Esophagus squamous epithelium (tissue), 5 donors: ENCODE measurements around the gene GLB1L3. TPM values are rescaled to one million over a fixed set of nuclear protein-coding genes. Genes with fewer than 3 reads are reported as not detected.

Experiments used
- DNase-seq: peaks from one replicate; lab custom pipeline; 2025; lab: John Stamatoyannopoulos, UW
- H3K27ac ChIP-seq, 4 donors: fragments of 200-600 bp; sonication (generic); one replicate each; pipeline ENCODE4 v1.5.1; 2016 to 2019; ENCODE audit warnings: mild to moderate bottlenecking in 1 of 4
- H3K27me3 ChIP-seq, 4 donors: fragments of 200-600 bp; sonication (generic); 1 replicate in 3 of 4; 2 replicates in 1 of 4; pipeline versions ENCODE4 v1.5.1 to v1.6.0; 2017 to 2021; ENCODE audit warnings: antibody characterized with exemption in 1 of 4
- H3K36me3 ChIP-seq, 3 donors: fragments of 200-600 bp; sonication (generic); one replicate each; pipeline ENCODE4 v1.5.1; 2016 to 2019
- H3K4me1 ChIP-seq, 3 donors: fragments of 200-600 bp; sonication (generic); one replicate each; pipeline ENCODE4 v1.5.1; 2017 to 2019
- H3K4me3 ChIP-seq, 4 donors: fragments of 200-600 bp; sonication (generic); 1 replicate in 3 of 4; 2 replicates in 1 of 4; pipeline ENCODE4 v1.5.1; 2016 to 2019; ENCODE audit warnings: mild to moderate bottlenecking in 2 of 4, moderate library complexity in 1 of 4
- H3K9me3 ChIP-seq, 3 donors: fragments of 200-600 bp; sonication (generic); one replicate each; pipeline ENCODE4 v1.5.1; 2016 to 2019
- CTCF ChIP-seq, 6 experiments: fragments of 450-650 bp in 4 of 6; fragments of 200-600 bp in 2 of 6; sonication (generic) in 2 of 6; IDR thresholded peaks; one replicate each; pipeline ENCODE4 v1.5.1; 2016 to 2019; ENCODE audit warnings: antibody characterized with exemption in 6 of 6, mild to moderate bottlenecking in 4 of 6, moderate library complexity in 4 of 6
- POLR2A ChIP-seq, 4 donors: fragments of 450-650 bp; IDR thresholded peaks; one replicate each; pipeline ENCODE4 v1.6.1; 2017; ENCODE audit warnings: antibody characterized with exemption in 4 of 4, mild to moderate bottlenecking in 4 of 4, moderate library complexity in 3 of 4
- WGBS, 2 donors: methylation state at CpG; one replicate each; pipeline ENCODE4 v1.1.5; 2018; 5-methylcytosine and 5-hydroxymethylcytosine counted together
- intact Hi-C: fragments of 100-400 bp; cut with DNase I; formaldehyde crosslinking; loops from one replicate; pipeline ENCODE4 v1.15.0; 2022
- total RNA-seq, 4 donors: library from RNA; depleted of rRNA; stranded (reverse); fragments of >200 nt; gene quantifications; one replicate each; pipeline ENCODE4 v1.1.0, GENCODE V29; 2016
- donor health status: DM: yes; HTN: yes; CAD: no.

Gene GLB1L3
- total RNA-seq, 4 donors from 2014 or later, result under 0.01 TPM; not detected in 3

GRCh38 chr11:134349109-134349801 lies 73.1 kb downstream of the GLB1L3 start:
- TF ChIP-seq CTCF (IDR thresholded peaks at IDR 0.05) (no peak), POLR2A (IDR thresholded peaks at IDR 0.05) (no peak)
- no peaks in the 10 kb centered on the region for H3K9me3 ChIP-seq
- DNase-seq, result no peak
- intact Hi-C loops, result no loop called here
- peaks cover 0 to 6% (median 0%) of the 10 kb centered on the region in 3 donors for H3K4me1 ChIP-seq
- H3K4me3 ChIP-seq, result no peak overlapping the region
- no peaks in the 10 kb centered on the region for H3K36me3 ChIP-seq
- 59 to 71% methylated on average over 6 of the region's 6 CpGs for WGBS, 2 donors
- no peak overlapping the region for H3K27ac ChIP-seq
- H3K27me3 ChIP-seq, result peaks cover 0 to 4% (median 0%) of the 10 kb centered on the region in 4 donors

GRCh38 chr11:134349802-134350355 lies 73.7 kb downstream of the GLB1L3 start:
- peaks cover 0 to 6% (median 0%) of the 10 kb centered on the region in 3 donors for H3K4me1 ChIP-seq
- peaks cover 0 to under 1% (median 0%) of the 10 kb centered on the region in 4 donors for H3K27me3 ChIP-seq
- 84 to 94% methylated on average over 6 to 9 of the region's 10 CpGs for WGBS, 2 donors
- no peak overlapping the region for H3K4me3 ChIP-seq
- H3K36me3 ChIP-seq, result no peaks in the 10 kb centered on the region
- TF ChIP-seq POLR2A (IDR thresholded peaks at IDR 0.05) (no peak), CTCF (IDR thresholded peaks at IDR 0.05) (no peak)
- no peak for DNase-seq
- H3K9me3 ChIP-seq, result no peaks in the 10 kb centered on the region
- H3K27ac ChIP-seq, result no peak overlapping the region
- intact Hi-C loops, result no loop called here

- Histone ChIP-seq H3K4me1 (peaks cover 0 to 6% (median 0%) of the 10 kb centered on the region in 3 donors), H3K4me3 (no peak overlapping the region), H3K9me3 (no peaks in the 10 kb centered on the region), H3K27ac (no peak overlapping the region), H3K27me3 (no peaks in the 10 kb centered on the region), H3K36me3 (no peaks in the 10 kb centered on the region)
- intact Hi-C loops, result no loop called here
- DNase-seq, result no peak
- TF ChIP-seq POLR2A (IDR thresholded peaks at IDR 0.05) (no peak), CTCF (IDR thresholded peaks at IDR 0.05) (no peak)
- WGBS, 2 donors, result 87 to 91% methylated on average over 9 of the region's 9 CpGs
Observed at GRCh38 chr11:134350381-134350780, 74.2 kb downstream of the GLB1L3 start.

- 76 to 82% methylated on average over 2 of the region's 2 CpGs for WGBS, 2 donors
- Histone ChIP-seq H3K4me3 (no peak overlapping the region), H3K36me3 (no peaks in the 10 kb centered on the region), H3K9me3 (no peaks in the 10 kb centered on the region), H3K4me1 (no peaks in the 10 kb centered on the region), H3K27ac (no peak overlapping the region), H3K27me3 (no peaks in the 10 kb centered on the region)
- intact Hi-C loops, result no loop called here
- no peak for TF ChIP-seq POLR2A (IDR thresholded peaks at IDR 0.05)
- no peak for TF ChIP-seq CTCF (IDR thresholded peaks at IDR 0.05)
- no peak for DNase-seq
Observed at GRCh38 chr11:134352111-134352510, 75.9 kb downstream of the GLB1L3 start.

GRCh38 chr11:134355136-134355535 lies 79.0 kb downstream of the GLB1L3 start:
- Histone ChIP-seq H3K36me3 (no peaks in the 10 kb centered on the region), H3K9me3 (no peaks in the 10 kb centered on the region), H3K4me1 (peaks cover 0 to 2% (median 0%) of the 10 kb centered on the region in 3 donors), H3K27me3 (no peaks in the 10 kb centered on the region), H3K4me3 (no peak overlapping the region), H3K27ac (no peak overlapping the region)
- WGBS, 2 donors, result 66 to 80% methylated on average over 2 of the region's 2 CpGs
- no peak for TF ChIP-seq CTCF (IDR thresholded peaks at IDR 0.05)
- TF ChIP-seq POLR2A (IDR thresholded peaks at IDR 0.05), result no peak
- intact Hi-C loops, result no loop called here
- no peak for DNase-seq
